ENCODE results near the gene C7. TPM values are rescaled to one million over a fixed set of nuclear protein-coding genes. Genes with fewer than 3 reads are reported as not detected.

C7 gene
- total and polyA plus RNA-seq, 2 of the 13 experiments (the other 11 are each of a cell fraction or from before 2014, with no cell fraction given), result 1.7 to 3.5 TPM

DNA sequence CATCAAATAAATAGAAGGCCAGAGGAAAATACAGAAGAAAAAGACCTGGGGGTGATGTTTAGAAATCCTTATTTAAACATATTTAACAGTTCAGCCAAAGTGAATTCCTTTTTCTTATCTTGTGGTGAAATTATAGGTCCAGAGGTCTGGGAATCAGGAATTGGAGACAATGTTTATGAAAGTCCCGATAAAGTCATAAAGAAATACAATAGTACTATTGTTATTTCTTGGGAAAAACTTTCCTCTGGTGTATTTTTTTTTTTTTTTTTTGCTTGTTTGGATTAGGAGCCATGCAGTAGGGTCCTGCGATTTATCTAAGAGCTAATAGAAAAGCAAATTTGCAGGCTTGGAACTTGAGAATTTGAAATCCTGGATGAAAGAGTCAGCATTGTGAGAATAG, 426 bp downstream of the C7 start (continued):
- TF ChIP-seq ARID5B (CRISPR knock-in tag; IDR thresholded peaks at IDR 0.05) (peak; percentile 30; the same call in 1 of the 2 replicates), HDAC6 (IDR thresholded peaks at IDR 0.05; ENCODE audit: low read depth, low read length) (no peak), SOX5 (CRISPR knock-in tag; IDR thresholded peaks at IDR 0.05; ENCODE audit: borderline replicate concordance) (peak; percentile 55; the same call in 1 of the 2 replicates), GATAD2A (CRISPR knock-in tag; IDR thresholded peaks at IDR 0.05) (0 out of 2 replicates have a peak, but pooled peaks have one; percentile 25), CBX5 (CRISPR knock-in tag; IDR thresholded peaks at IDR 0.05; ENCODE audit: borderline replicate concordance) (no peak), ELF4 (CRISPR knock-in tag; IDR thresholded peaks at IDR 0.05; ENCODE audit: borderline replicate concordance) (no peak), FOXJ3 (CRISPR knock-in tag; IDR thresholded peaks at IDR 0.05; ENCODE audit: borderline replicate concordance) (peak; percentile 56; the same call in 1 of the 2 replicates), SOX13 (IDR thresholded peaks at IDR 0.05) (no peak), SOX13 (CRISPR knock-in tag; conservative IDR thresholded peaks at IDR 0.05 in 1 of 2, IDR thresholded peaks at IDR 0.05 in 1 of 2) (peak in 1 of 2 experiments; percentile 79; a peak in 2 of 4 replicates), ZNF761 (CRISPR knock-in tag; conservative IDR thresholded peaks at IDR 0.05) (no peak), SOX6 (IDR thresholded peaks at IDR 0.05) (no peak), SOX6 (CRISPR knock-in tag; IDR thresholded peaks at IDR 0.05) (peak; percentile 52; the same call in 1 of the 2 replicates), NCOA2 (CRISPR knock-in tag; IDR thresholded peaks at IDR 0.05) (peak; percentile 40; the same call in 1 of the 2 replicates), SNAPC2 (CRISPR knock-in tag; IDR thresholded peaks at IDR 0.05) (no peak), HOXA9 (CRISPR knock-in tag; IDR thresholded peaks at IDR 0.05; ENCODE audit: borderline replicate concordance) (no peak), EP300 (IDR thresholded peaks at IDR 0.05; ENCODE audit: low read depth in 2 of 2, low read length in 2 of 2) (peak in 1 of 2 experiments; percentile 59; a peak in 2 of 4 replicates), EP300 (CRISPR knock-in tag; IDR thresholded peaks at IDR 0.05; ENCODE audit: borderline replicate concordance) (no peak)
- TF ChIP-seq, protein P1, sequence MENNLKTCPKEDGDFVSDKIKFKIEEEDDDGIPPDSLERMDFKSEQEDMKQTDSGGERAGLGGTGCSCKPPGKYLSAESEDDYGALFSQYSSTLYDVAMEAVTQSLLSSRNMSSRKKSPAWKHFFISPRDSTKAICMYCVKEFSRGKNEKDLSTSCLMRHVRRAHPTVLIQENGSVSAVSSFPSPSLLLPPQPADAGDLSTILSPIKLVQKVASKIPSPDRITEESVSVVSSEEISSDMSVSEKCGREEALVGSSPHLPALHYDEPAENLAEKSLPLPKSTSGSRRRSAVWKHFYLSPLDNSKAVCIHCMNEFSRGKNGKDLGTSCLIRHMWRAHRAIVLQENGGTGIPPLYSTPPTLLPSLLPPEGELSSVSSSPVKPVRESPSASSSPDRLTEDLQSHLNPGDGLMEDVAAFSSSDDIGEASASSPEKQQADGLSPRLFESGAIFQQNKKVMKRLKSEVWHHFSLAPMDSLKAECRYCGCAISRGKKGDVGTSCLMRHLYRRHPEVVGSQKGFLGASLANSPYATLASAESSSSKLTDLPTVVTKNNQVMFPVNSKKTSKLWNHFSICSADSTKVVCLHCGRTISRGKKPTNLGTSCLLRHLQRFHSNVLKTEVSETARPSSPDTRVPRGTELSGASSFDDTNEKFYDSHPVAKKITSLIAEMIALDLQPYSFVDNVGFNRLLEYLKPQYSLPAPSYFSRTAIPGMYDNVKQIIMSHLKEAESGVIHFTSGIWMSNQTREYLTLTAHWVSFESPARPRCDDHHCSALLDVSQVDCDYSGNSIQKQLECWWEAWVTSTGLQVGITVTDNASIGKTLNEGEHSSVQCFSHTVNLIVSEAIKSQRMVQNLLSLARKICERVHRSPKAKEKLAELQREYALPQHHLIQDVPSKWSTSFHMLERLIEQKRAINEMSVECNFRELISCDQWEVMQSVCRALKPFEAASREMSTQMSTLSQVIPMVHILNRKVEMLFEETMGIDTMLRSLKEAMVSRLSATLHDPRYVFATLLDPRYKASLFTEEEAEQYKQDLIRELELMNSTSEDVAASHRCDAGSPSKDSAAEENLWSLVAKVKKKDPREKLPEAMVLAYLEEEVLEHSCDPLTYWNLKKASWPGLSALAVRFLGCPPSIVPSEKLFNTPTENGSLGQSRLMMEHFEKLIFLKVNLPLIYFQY (CRISPR knock-in tag; IDR thresholded peaks at IDR 0.05; ENCODE audit: borderline replicate concordance), result no peak
